GM19397 (cell line): Measurements from ENCODE around the gene CXCR5.

Experiments used
- ATAC-seq: cut with Tn5 transposase; IDR thresholded peaks from one replicate; pipeline ENCODE4 v1.9.1; 2021; ENCODE audit warnings: mild to moderate bottlenecking, moderate library complexity; ENCODE audit not compliant: unreplicated experiment

CXCR5 gene

GRCh38 chr11:118873804-118874203 is 9.9 kb upstream of the CXCR5 start:
- ATAC-seq: no peak

DNA sequence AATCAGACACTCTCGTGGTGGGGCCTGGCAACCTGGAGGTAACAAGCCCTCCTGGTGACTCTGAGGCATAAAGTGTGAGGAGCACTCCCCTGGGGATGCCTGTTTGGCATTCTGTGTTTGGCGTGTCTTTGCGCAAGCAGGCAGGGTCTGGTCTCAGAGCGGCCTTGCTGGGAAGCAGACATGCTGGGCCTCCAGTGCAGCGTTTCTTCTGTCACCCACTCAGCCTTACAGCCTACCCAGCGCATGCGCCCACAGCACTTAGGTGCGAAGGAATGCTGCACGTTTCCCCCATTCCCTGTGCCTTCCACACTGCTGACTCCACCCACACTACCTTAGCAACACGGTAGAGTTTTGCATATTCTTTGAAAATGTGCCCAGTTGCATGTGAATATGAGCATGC is 7.4 kb upstream of the CXCR5 start:
- no peak for ATAC-seq

DNA sequence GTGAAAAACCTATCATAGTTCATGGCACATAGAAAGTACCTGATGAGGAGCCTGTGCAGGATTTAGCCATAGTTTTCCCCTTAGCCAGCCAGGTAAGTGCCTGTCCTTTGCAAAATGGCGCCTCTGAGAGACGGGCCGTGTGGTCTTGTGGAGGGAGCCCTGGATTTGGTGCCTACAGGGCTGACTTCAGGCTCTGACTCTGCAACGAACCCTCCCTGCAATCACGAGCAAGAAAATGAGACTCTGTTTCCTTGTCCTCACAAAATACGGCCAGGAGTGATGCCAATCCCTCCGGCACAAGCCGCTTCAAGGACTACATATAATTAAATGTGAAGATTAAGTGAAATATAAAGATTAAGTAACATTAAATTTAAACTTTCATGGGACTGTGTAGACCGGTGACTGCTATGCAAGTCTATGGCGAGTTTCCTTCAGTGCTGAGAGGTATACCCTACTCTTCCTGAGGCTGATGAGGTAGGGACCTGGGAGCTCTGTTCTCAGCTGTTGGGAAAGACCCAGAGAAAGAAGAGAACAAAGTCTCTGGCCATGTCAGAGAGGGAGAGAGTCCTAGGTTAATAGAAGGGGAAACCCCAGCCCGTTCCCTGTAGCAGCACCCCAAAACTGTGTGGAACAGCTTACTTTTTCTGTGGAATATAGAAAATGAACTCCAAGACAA is 6.1 kb upstream of the CXCR5 start:
- no peak for ATAC-seq

DNA sequence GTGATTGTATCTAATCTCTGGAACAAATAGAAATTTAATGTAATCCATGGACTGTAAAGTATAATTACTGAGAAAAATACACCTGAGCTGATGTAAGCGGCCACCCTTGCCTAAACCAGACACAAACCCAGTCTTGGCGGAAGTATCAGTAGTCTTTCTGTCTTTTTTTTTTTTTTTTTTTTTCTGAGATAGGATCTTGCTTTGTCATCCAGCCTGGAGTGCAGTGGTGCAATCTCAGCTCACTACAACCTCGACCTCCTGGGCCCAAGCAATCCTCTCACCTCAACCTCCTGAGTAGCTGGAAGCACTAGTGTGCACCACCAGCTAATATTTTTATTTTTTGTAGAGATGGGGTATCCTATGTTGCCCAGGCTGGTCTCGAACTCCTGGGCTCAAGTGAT is 5.5 kb upstream of the CXCR5 start:
- ATAC-seq: no peak

- ATAC-seq: no peak
These were observed 2.5 kb upstream of the CXCR5 start for GRCh38 chr11:118881228-118881627.

GRCh38 chr11:118882491-118882890 is 1.2 kb upstream of the CXCR5 start:
- ATAC-seq: no peak

GRCh38 chr11:118883004-118883367 is 706 bp upstream of the CXCR5 start:
- no peak for ATAC-seq

GRCh38 chr11:118884875-118885274 is 1.2 kb downstream of the CXCR5 start:
- no peak for ATAC-seq

DNA sequence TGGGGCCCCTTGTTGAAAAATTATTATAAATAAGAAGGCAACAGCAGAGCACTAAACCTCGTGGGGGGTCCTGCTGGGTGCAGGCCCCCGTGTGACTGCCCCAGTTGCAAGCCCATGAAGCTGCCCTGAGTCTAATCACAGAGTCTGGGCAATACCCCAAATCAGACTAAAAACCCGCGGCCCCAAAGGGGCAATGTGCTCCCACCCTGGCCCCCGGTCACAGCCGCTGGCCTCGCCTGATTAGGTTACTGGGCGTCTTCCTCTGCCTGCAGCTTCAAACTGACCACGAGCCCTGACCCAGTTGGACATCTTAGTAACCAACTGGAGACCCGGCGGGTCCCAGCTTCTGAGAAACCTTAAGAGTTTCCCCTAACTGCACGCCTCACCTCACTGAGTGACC is 1.6 kb downstream of the CXCR5 start:
- no peak for ATAC-seq

DNA sequence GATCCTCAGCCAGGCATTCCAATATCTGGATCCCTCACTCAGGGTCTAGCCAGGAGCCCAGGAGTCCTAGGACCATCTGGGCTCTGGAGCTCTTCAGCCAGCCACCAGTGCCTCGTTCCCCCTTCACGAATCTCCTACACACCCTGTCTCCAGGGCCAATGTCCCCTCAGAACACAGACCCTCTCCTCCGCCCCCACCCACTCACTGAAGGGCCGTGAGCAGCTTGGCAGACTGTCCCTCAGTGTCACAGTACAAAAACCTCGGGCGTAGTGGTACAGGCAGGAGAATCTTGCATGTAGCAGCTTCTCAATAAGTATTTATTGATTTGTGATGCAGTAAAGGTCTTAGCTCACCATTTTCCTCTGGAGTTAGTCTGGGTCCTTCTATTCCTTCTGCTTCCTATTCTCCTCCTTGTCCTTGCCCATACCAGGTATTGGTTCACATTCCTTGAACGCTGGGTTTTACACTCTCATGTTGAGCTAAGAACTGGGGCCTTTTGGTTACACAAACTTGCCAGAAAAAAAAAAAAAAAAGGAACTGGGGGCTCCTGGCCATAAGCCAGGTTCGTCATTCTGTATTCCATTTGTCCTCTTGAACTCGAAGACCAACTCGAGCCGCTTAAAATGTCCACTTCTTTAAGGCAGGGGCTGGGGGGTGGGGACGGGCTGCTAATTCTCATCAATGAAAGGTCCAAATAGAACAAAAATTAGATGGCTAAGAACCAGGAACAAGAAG is 2.3 kb downstream of the CXCR5 start:
- no peak for ATAC-seq

DNA sequence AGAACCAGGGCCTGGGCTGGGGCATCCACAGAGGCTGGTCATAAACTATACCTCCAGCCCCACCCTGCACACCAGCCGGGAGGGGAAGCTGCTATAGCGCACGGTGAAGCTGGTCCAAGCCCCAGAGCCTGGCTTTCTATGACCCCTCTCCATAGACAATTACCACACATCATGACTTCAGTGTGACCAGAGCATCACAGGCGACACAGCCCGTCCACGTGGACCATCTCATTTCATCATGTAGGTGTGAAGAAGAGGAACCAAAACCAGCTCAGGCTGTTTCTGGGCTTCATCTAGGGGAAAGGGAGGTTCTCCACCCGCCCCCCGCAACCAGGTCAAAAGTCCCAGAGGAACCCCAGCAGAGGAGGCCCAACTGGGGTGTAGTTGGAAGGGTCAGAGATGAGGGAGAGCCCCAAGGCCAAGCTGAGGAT is 3.0 kb downstream of the CXCR5 start:
- no peak for ATAC-seq

- no peak for ATAC-seq
These were observed 3.5 kb downstream of the CXCR5 start for GRCh38 chr11:118887206-118887605.

DNA sequence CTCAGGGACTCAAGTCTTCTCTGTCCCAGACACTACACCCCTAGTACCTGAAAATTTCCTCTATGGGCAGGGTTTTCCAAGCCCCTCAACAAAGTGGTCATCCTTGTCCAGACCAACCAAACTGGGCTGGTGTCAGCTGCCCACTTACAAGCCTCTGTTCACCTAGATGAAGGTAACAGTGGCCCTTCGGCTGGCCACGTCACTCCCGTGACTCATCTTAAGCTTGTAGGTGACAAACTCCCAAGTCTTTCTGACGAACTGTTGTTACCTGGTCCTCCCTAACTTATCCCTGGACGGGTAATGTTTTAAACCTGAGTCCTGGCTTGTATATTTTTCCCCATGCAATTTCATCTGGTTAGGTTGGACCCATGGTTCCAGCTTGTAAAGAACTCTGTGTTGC is 4.7 kb downstream of the CXCR5 start:
- no peak for ATAC-seq

GRCh38 chr11:118889797-118890196 is 6.1 kb downstream of the CXCR5 start:
- no peak for ATAC-seq

GRCh38 chr11:118892514-118892913 is 8.8 kb downstream of the CXCR5 start:
- no peak for ATAC-seq

DNA sequence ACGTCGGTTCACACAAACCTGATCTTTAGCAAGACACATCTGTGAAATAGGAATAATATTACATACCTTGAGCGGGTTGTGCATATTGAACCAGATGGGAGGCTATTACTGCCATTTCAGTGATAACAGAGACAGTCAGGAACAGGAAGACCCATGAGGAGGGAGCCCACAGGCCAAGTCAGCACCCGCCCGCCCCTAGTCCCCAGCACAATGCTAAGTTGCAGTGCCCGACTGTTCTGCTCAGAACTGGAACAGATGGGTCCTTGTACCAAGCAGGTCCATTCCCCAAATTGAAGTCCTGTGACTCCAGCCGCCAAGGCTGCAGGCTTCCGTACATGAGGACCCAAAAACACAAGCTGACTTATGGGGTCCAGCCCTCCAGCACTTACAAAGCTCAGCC is 9.3 kb downstream of the CXCR5 start:
- ATAC-seq: no peak

DNA sequence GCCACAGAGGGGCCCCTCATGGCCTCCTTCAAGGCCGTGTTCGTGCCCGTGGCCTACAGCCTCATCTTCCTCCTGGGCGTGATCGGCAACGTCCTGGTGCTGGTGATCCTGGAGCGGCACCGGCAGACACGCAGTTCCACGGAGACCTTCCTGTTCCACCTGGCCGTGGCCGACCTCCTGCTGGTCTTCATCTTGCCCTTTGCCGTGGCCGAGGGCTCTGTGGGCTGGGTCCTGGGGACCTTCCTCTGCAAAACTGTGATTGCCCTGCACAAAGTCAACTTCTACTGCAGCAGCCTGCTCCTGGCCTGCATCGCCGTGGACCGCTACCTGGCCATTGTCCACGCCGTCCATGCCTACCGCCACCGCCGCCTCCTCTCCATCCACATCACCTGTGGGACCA is 10.0 kb downstream of the CXCR5 start:
- ATAC-seq: no peak

DNA sequence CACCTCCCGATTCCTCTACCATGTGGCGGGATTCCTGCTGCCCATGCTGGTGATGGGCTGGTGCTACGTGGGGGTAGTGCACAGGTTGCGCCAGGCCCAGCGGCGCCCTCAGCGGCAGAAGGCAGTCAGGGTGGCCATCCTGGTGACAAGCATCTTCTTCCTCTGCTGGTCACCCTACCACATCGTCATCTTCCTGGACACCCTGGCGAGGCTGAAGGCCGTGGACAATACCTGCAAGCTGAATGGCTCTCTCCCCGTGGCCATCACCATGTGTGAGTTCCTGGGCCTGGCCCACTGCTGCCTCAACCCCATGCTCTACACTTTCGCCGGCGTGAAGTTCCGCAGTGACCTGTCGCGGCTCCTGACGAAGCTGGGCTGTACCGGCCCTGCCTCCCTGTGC is 10.5 kb downstream of the CXCR5 start:
- no peak for ATAC-seq

DNA sequence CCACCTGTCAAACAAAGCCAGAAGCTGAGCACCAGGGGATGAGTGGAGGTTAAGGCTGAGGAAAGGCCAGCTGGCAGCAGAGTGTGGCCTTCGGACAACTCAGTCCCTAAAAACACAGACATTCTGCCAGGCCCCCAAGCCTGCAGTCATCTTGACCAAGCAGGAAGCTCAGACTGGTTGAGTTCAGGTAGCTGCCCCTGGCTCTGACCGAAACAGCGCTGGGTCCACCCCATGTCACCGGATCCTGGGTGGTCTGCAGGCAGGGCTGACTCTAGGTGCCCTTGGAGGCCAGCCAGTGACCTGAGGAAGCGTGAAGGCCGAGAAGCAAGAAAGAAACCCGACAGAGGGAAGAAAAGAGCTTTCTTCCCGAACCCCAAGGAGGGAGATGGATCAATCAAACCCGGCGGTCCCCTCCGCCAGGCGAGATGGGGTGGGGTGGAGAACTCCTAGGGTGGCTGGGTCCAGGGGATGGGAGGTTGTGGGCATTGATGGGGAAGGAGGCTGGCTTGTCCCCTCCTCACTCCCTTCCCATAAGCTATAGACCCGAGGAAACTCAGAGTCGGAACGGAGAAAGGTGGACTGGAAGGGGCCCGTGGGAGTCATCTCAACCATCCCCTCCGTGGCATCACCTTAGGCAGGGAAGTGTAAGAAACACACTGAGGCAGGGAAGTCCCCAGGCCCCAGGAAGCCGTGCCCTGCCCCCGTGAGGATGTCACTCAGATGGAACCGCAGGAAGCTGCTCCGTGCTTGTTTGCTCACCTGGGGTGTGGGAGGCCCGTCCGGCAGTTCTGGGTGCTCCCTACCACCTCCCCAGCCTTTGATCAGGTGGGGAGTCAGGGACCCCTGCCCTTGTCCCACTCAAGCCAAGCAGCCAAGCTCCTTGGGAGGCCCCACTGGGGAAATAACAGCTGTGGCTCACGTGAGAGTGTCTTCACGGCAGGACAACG is 11.7 kb downstream of the CXCR5 start:
- ATAC-seq: peak; percentile 51

- no peak for ATAC-seq
These were observed 12.8 kb downstream of the CXCR5 start for GRCh38 chr11:118896472-118896913.

DNA sequence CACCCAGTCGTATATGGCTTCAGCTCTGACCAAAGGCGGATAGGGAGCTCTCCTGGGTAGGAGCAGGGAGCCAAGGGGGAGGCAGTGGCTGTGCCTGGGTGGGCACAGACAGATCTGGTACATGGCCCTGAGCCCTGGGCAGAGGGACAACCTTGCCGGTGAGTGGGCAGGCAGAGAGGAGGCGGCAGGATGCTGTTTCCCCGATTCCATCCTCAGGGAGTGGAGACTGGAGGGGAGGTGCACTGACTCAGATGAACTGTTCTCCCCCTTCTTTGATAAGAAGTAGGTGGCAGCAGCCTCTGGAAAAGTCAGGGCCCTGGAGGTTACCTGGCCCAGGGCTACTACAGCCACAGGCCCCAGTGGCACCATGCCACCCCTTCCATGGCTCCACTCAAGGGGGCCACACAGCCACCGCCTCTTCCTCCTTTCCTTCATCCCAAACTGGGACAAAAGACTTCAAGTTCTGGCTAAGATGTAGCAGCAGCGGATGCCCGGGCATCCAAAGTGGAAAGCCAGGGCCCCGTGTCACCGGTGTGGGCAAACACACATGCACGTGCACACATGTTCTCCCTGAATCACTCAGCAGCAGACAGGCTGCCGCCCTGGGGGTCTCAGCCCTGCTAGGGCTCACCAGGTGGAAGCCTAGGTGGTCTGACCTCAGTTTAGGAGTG is 13.4 kb downstream of the CXCR5 start:
- ATAC-seq: no peak
